ENCODE measurements around the gene ANTXR2. TPM values are rescaled to one million over a fixed set of nuclear protein-coding genes. Genes with fewer than 3 reads are reported as not detected.

ANTXR2 gene
- total RNA-seq, 1 donor from 2014 or later: 46.9 TPM

DNA sequence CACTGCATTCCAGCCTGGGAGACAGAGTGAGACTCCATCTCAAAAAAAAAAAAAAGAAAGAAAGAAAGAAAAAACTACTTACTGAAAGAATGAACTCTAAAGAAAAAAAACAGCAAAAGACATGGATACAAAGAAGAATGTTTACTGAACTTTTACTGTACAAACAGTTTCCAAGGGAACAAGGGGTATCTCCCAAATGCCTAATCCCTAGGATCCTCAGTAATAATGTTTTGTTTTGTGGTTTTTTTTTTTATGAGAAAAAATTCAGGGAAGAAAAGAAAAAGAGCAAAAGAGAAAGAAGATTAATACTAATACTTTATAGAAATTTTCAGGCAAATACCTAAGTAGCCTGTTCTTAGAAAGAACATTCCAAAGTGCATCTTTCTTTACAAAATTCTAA is 63.2 kb downstream of the ANTXR2 start:
- H3K4me3 Mint-ChIP-seq (ENCODE audit: low read depth): no peak overlapping the region
- peaks cover 14% of the 10 kb centered on the region for H3K36me3 Mint-ChIP-seq (ENCODE audit: insufficient read depth)
- peaks cover 3% of the 10 kb centered on the region for H3K4me1 Mint-ChIP-seq (ENCODE audit: low read depth)

DNA sequence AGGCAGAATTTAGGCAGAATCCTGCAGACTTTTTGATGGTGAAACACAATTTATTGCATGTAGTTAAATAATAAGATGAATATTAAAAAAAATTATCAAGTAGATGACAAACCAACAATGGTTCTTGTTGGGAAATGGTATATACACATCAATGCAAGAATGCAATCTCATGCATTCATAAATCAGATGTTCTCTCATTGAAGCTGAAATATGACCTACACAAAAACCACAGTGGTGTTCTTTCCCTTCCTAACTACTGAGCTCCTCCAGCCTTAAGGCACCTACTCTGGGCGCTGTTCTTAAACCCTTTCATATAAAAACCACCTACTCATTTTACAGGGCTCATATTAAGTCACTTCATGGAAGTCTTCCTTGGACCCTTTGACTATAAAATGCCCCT is 64.1 kb downstream of the ANTXR2 start:
- peaks cover 19% of the 10 kb centered on the region for H3K36me3 Mint-ChIP-seq (ENCODE audit: insufficient read depth)
- peaks cover 7% of the 10 kb centered on the region for H3K9me3 Mint-ChIP-seq (ENCODE audit: low read depth)
- H3K27ac Mint-ChIP-seq: no peak overlapping the region
- no peak overlapping the region for H3K4me3 Mint-ChIP-seq (ENCODE audit: low read depth)
- TF ChIP-seq, protein P1, sequence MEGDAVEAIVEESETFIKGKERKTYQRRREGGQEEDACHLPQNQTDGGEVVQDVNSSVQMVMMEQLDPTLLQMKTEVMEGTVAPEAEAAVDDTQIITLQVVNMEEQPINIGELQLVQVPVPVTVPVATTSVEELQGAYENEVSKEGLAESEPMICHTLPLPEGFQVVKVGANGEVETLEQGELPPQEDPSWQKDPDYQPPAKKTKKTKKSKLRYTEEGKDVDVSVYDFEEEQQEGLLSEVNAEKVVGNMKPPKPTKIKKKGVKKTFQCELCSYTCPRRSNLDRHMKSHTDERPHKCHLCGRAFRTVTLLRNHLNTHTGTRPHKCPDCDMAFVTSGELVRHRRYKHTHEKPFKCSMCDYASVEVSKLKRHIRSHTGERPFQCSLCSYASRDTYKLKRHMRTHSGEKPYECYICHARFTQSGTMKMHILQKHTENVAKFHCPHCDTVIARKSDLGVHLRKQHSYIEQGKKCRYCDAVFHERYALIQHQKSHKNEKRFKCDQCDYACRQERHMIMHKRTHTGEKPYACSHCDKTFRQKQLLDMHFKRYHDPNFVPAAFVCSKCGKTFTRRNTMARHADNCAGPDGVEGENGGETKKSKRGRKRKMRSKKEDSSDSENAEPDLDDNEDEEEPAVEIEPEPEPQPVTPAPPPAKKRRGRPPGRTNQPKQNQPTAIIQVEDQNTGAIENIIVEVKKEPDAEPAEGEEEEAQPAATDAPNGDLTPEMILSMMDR (IDR thresholded peaks at IDR 0.05; ENCODE audit: unreplicated experiment): no peak
- peaks cover 3% of the 10 kb centered on the region for H3K4me1 Mint-ChIP-seq (ENCODE audit: low read depth)
- no peak for DNase-seq (ENCODE audit: low spot score, unreplicated experiment)
- no peaks in the 10 kb centered on the region for H3K27me3 Mint-ChIP-seq

More for the DNA sequence above, 63.2 kb downstream of the ANTXR2 start:
- peaks cover under 1% of the 10 kb centered on the region for H3K9me3 Mint-ChIP-seq (ENCODE audit: low read depth)
- TF ChIP-seq, protein P1 (IDR thresholded peaks at IDR 0.05; ENCODE audit: unreplicated experiment): no peak
- H3K27ac Mint-ChIP-seq: no peak overlapping the region
- H3K27me3 Mint-ChIP-seq: no peaks in the 10 kb centered on the region
- no peak for DNase-seq (ENCODE audit: low spot score, unreplicated experiment)

DNA sequence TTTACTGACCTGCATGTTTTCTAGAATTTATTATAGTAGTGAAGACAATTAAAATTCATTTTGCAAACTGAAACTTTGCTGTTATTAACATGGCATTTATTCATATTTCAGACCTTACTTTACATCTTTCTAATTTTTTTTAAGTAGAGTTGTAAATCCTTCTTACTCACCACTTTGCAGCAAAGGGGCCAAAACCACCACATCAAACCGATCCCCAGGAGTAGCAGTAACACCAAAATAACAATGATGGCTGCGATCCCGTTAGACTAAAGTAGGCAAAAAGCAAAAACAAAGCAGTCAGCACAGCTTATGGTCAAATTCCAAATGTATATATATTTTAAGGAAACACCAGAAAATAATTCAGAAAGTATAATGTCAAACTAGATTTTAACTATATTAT is 64.7 kb downstream of the ANTXR2 start:
- no peaks in the 10 kb centered on the region for H3K27me3 Mint-ChIP-seq
- no peak overlapping the region for H3K27ac Mint-ChIP-seq
- peaks cover 7% of the 10 kb centered on the region for H3K9me3 Mint-ChIP-seq (ENCODE audit: low read depth)
- H3K4me1 Mint-ChIP-seq (ENCODE audit: low read depth): peaks cover 3% of the 10 kb centered on the region
- TF ChIP-seq, protein P1 (IDR thresholded peaks at IDR 0.05; ENCODE audit: unreplicated experiment): no peak
- DNase-seq (ENCODE audit: low spot score, unreplicated experiment): no peak
- peaks cover 21% of the 10 kb centered on the region for H3K36me3 Mint-ChIP-seq (ENCODE audit: insufficient read depth)
- no peak overlapping the region for H3K4me3 Mint-ChIP-seq (ENCODE audit: low read depth)

DNA sequence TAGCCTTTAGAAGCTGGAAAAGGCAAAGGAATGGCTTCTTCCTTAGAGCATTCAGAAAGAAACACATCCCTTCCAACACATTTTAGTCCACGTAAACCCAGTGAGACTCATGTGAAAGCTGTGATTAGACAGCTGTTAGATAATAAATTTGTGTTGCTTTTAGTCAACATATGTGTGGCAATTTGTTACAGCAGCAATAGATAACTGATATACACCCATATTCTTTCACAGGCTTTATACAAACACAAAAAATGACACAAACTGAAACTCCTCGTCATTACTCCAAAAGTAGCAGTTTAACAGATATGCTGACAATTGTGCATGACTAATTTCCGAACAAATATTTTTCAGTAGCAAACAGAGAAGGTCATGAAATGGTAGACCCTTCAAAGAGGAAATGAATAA is 65.3 kb downstream of the ANTXR2 start:
- Mint-ChIP-seq H3K27ac (peak overlapping the region; percentile 24), H3K4me1 (ENCODE audit: low read depth) (peaks cover 3% of the 10 kb centered on the region), H3K4me3 (ENCODE audit: low read depth) (no peak overlapping the region)

DNA sequence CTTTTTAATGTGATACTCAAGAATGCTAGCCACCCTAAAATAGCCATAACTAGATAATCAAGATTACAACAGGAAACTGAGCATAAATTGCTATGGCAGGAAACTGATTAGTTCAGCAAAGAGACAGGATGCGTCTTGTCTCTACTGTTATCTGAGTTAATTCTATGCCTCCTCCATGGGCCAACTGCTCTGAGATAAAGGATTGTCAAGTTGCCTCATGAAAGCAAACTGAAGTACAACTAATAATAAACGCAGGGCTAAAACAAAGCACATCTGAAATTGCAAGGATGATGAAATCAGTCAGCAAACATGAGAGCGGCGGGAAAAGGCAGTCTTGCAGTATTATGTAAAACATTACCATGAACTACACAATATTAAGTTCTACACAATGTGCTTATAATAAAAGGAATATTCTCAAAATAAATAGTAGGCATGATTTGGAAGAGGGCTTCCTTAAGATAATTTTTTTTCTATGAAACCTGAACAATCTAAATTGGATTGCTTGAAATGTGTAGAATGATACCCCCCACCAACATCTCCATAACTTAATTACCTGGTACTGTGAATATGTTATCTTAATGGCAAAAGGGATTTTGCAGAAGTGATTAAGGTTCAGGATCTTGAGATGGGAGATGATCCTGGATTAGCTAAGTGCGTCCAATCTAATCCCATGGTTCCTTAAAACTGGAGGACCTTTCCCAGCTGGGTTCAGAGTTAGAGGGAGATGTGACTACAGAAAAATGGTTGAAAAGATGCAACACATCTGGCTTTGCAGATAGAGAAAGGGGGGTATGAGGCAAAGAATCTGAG is 65.9 kb downstream of the ANTXR2 start:
- peaks cover 21% of the 10 kb centered on the region for H3K36me3 Mint-ChIP-seq (ENCODE audit: insufficient read depth)
- H3K9me3 Mint-ChIP-seq (ENCODE audit: low read depth): peaks cover 7% of the 10 kb centered on the region
- H3K4me3 Mint-ChIP-seq (ENCODE audit: low read depth): no peak overlapping the region
- H3K27ac Mint-ChIP-seq: peak overlapping the region; percentile 24
- DNase-seq (ENCODE audit: low spot score, unreplicated experiment): no peak
- peaks cover 3% of the 10 kb centered on the region for H3K4me1 Mint-ChIP-seq (ENCODE audit: low read depth)
- TF ChIP-seq, protein P1 (IDR thresholded peaks at IDR 0.05; ENCODE audit: unreplicated experiment): no peak
- H3K27me3 Mint-ChIP-seq: no peaks in the 10 kb centered on the region

More for the DNA sequence above, 65.3 kb downstream of the ANTXR2 start:
- TF ChIP-seq, protein P1 (IDR thresholded peaks at IDR 0.05; ENCODE audit: unreplicated experiment): no peak
- H3K27me3 Mint-ChIP-seq: no peaks in the 10 kb centered on the region
- H3K36me3 Mint-ChIP-seq (ENCODE audit: insufficient read depth): peaks cover 20% of the 10 kb centered on the region
- no peak for DNase-seq (ENCODE audit: low spot score, unreplicated experiment)
- peaks cover 7% of the 10 kb centered on the region for H3K9me3 Mint-ChIP-seq (ENCODE audit: low read depth)

All from progenitor cell of endocrine pancreas (in vitro differentiated cells).